IMR-90 (cell line): Measurements from ENCODE around the gene KLHL30. TPM values are rescaled to one million over a fixed set of nuclear protein-coding genes. Genes with fewer than 3 reads are reported as not detected.

Experiments
- ATAC-seq: fragments of 200-7000 bp; cut with Tn5 transposase; 2 replicates; pipeline ENCODE4 v1.9.1; 2020; ENCODE audit warnings: low read depth, mild to moderate bottlenecking, moderate library complexity
- BruUV-seq: library from RNA; stranded (reverse); fragments of 400-500 nt; replicated peaks from 2 replicates; lab custom pipeline; 2021; lab: Mats Ljungman, UMichigan
- CTCF ChIA-PET: fragments of 300-600 bp; formaldehyde crosslinking; extraction: SDS; loops from one replicate; lab custom pipeline; 2021; ENCODE audit warnings: antibody characterized with exemption; lab: Yijun Ruan, JAX
- POLR2A ChIA-PET: fragments of 300-600 bp; sonication (Branson Sonifier 250); formaldehyde crosslinking; loops from one replicate; lab custom pipeline; 2022; ENCODE audit warnings: antibody characterized with exemption; ENCODE audit not compliant: unreplicated experiment; lab: Charles Lee
- DNase-seq: peaks from one replicate; pipeline ENCODE4 v3.0.0; 2013
- H2AFZ ChIP-seq: replicated peaks from 2 replicates; pipeline ENCODE3; 2013; ENCODE audit warnings: low read length, mild to moderate bottlenecking; ENCODE audit not compliant: poor library complexity
- H2AK5ac ChIP-seq: 2 replicates; pipeline ENCODE4 v1.6.1; 2013; ENCODE audit warnings: low read depth, low read length, inconsistent platforms
- H2AK9ac ChIP-seq: replicated peaks from 2 replicates; pipeline ENCODE3; 2013; ENCODE audit warnings: mild to moderate bottlenecking, low read depth, low read length, moderate library complexity; ENCODE audit not compliant: poor library complexity
- H2BK120ac ChIP-seq: 2 replicates; pipeline ENCODE4 v1.6.1; 2013; ENCODE audit warnings: low read depth, low read length, inconsistent platforms
- H2BK15ac ChIP-seq: 3 replicates; pipeline ENCODE4 v1.6.1; 2013; ENCODE audit warnings: low read depth, low read length, inconsistent platforms
- H2BK20ac ChIP-seq: 2 replicates; pipeline ENCODE4 v1.6.1; 2013; ENCODE audit warnings: low read depth, mild to moderate bottlenecking, inconsistent platforms, low read length, moderate library complexity
- H2BK5ac ChIP-seq: 2 replicates; pipeline ENCODE4 v1.6.1; 2013; ENCODE audit warnings: mild to moderate bottlenecking, low read depth, low read length, inconsistent platforms; ENCODE audit not compliant: poor library complexity, severe bottlenecking
- H3K14ac ChIP-seq: replicated peaks from 2 replicates; pipeline ENCODE4 v1.6.1; 2013; ENCODE audit warnings: low read depth, low read length, inconsistent platforms
- H3K18ac ChIP-seq: 2 replicates; pipeline ENCODE4 v1.6.1; 2013; ENCODE audit warnings: low read depth, low read length, control low read depth
- H3K23ac ChIP-seq: 2 replicates; pipeline ENCODE4 v1.6.1; 2013; ENCODE audit warnings: low read depth, low read length, inconsistent platforms
- H3K27ac ChIP-seq: 2 replicates; pipeline ENCODE4 v1.5.1; 2013; ENCODE audit warnings: mild to moderate bottlenecking, control low read depth, low read length; ENCODE audit not compliant: insufficient read depth
- H3K27me3 ChIP-seq: 2 replicates; pipeline ENCODE4 v1.6.1; 2013; ENCODE audit warnings: low read length; ENCODE audit not compliant: control insufficient read depth, insufficient read depth
- H3K36me3 ChIP-seq: 2 replicates; pipeline ENCODE4 v1.6.1; 2013; ENCODE audit warnings: low read length, mixed read lengths; ENCODE audit not compliant: control insufficient read depth, insufficient read depth
- H3K4ac ChIP-seq: 2 replicates; pipeline ENCODE4 v1.6.1; 2013; ENCODE audit warnings: low read depth, low read length, inconsistent platforms
- H3K4me1 ChIP-seq: 2 replicates; pipeline ENCODE4 v1.6.1; 2013; ENCODE audit warnings: low read length, mixed read lengths; ENCODE audit not compliant: control insufficient read depth, insufficient read depth
- H3K4me2 ChIP-seq: 2 replicates; pipeline ENCODE4 v1.6.1; 2013; ENCODE audit warnings: low read depth, mild to moderate bottlenecking, control low read depth, low read length, moderate library complexity
- H3K4me3 ChIP-seq: 2 replicates; pipeline ENCODE4 v1.5.1; 2013; ENCODE audit warnings: low read depth, mild to moderate bottlenecking, control low read depth, low read length, moderate library complexity; ENCODE audit not compliant: insufficient read depth
- H3K56ac ChIP-seq: 2 replicates; pipeline ENCODE4 v1.6.1; 2013; ENCODE audit warnings: low read length, inconsistent platforms; ENCODE audit not compliant: insufficient read depth; ENCODE audit errors: extremely low read depth
- H3K79me1 ChIP-seq, 2 experiments: 2 replicates each; pipeline ENCODE4 v1.6.1; 2013; ENCODE audit warnings: low read length in 2 of 2, inconsistent platforms in 1 of 2, low read depth in 1 of 2
- H3K9ac ChIP-seq: 2 replicates; pipeline ENCODE4 v1.6.1; 2013; ENCODE audit warnings: low read depth, low read length, control low read depth
- H3K9me1 ChIP-seq: 2 replicates; pipeline ENCODE4 v1.6.1; 2013; ENCODE audit warnings: low read length, inconsistent platforms; ENCODE audit not compliant: insufficient read depth
- H3K9me3 ChIP-seq: 2 replicates; pipeline ENCODE4 v1.6.1; 2013; ENCODE audit warnings: low read length; ENCODE audit not compliant: control insufficient read depth, insufficient read depth
- H4K20me1 ChIP-seq: 2 replicates; pipeline ENCODE4 v1.6.1; 2013; ENCODE audit warnings: low read length, inconsistent platforms; ENCODE audit not compliant: insufficient read depth
- H4K5ac ChIP-seq: 2 replicates; pipeline ENCODE4 v1.6.1; 2013; ENCODE audit warnings: mild to moderate bottlenecking, low read depth, low read length, control low read depth
- H4K8ac ChIP-seq, 2 experiments: 2 replicates each; pipeline ENCODE4 v1.6.1; 2013; ENCODE audit warnings: low read depth in 2 of 2, low read length in 2 of 2, control low read depth in 1 of 2, inconsistent platforms in 1 of 2
- H4K91ac ChIP-seq: 2 replicates; pipeline ENCODE4 v1.6.1; 2013; ENCODE audit warnings: low read depth, low read length, inconsistent platforms; ENCODE audit not compliant: insufficient read depth
- BHLHE40 ChIP-seq: fragments of 150-350 bp; IDR thresholded peaks from 2 replicates; pipeline ENCODE4 v1.6.1; 2016; ENCODE audit warnings: mild to moderate bottlenecking, low read depth, low read length
- CEBPB ChIP-seq: IDR thresholded peaks from 2 replicates; pipeline ENCODE4 v1.6.1; 2012; ENCODE audit warnings: low read depth, low read length, improper control_type of control experiment
- CTCF ChIP-seq: conservative IDR thresholded peaks from 2 replicates; pipeline ENCODE4 v1.5.1; 2012; ENCODE audit warnings: mild to moderate bottlenecking, low read depth, low read length, improper control_type of control experiment
- ELK1 ChIP-seq: fragments of 150-350 bp; IDR thresholded peaks from 2 replicates; pipeline ENCODE4 v1.6.1; 2016; ENCODE audit warnings: low read depth, mild to moderate bottlenecking, low read length, moderate library complexity, borderline replicate concordance
- FOS ChIP-seq: fragments of 150-350 bp; IDR thresholded peaks from 2 replicates; pipeline ENCODE4 v1.6.1; 2016; ENCODE audit warnings: low read depth, low read length
- MAFK ChIP-seq: IDR thresholded peaks from 2 replicates; pipeline ENCODE4 v1.6.1; 2012; ENCODE audit warnings: low read depth, low read length, improper control_type of control experiment
- RAD21 ChIP-seq: IDR thresholded peaks from 2 replicates; pipeline ENCODE4 v1.6.1; 2012; ENCODE audit warnings: low read length, improper control_type of control experiment
- RFX5 ChIP-seq: IDR thresholded peaks from 2 replicates; pipeline ENCODE4 v1.8.0; 2012; ENCODE audit warnings: low read depth, mild to moderate bottlenecking, low read length, moderate library complexity
- USF2 ChIP-seq: fragments of 150-350 bp; IDR thresholded peaks from 2 replicates; pipeline ENCODE4 v1.6.1; 2017; ENCODE audit warnings: mild to moderate bottlenecking, antibody characterized with exemption, low read length, low read depth
- WGBS, 2 experiments: methylation state at CpG; one replicate each; pipeline versions ENCODE4 v1.1.5 to v1.1.7; 2013; ENCODE audit warnings: missing lambda C conversion rate in 2 of 2; ENCODE audit not compliant: insufficient read length in 1 of 2; ENCODE audit errors: extremely low coverage in 2 of 2; 5-methylcytosine and 5-hydroxymethylcytosine counted together
- dilution Hi-C: fragments of 300-500 bp; cut with HindIII; formaldehyde crosslinking; loops from one replicate; pipeline ENCODE4 v1.14.3; 2018; ENCODE audit warnings: low sequenced_read_pairs; ENCODE audit not compliant: unreplicated experiment
- in situ Hi-C: fragments of 300-500 bp; cut with MboI; formaldehyde crosslinking; loops from 3 replicates; pipeline ENCODE4 v1.14.3; 2019; ENCODE audit warnings: low sequenced_read_pairs, inconsistent platforms, mixed read lengths
- intact Hi-C: fragments of 100-400 bp; cut with micrococcal nuclease; formaldehyde crosslinking; loops from 2 replicates; pipeline ENCODE4 v1.10.0; 2022
- polyA plus RNA-seq, 3 experiments: library from polyadenylated mRNA; depleted of rRNA; stranded (reverse); fragments of >200 nt; gene quantifications; 2 replicates each; pipeline ENCODE4 v1.2.3, GENCODE V29; 2012; ENCODE audit warnings: low replicate concordance in 1 of 3
- total RNA-seq: library from RNA; depleted of rRNA; stranded (reverse); fragments of >200 nt; gene quantifications from 2 replicates; pipeline ENCODE4 v1.2.3, GENCODE V29; 2012

The KLHL30 gene
- total and polyA plus RNA-seq, 2 of the 4 experiments (the other 2 are of a cell fraction), result under 0.01 to 0.03 TPM

GRCh38 chr2:238172439-238172838 is 34.0 kb downstream of the KLHL30 start:
- POLR2A ChIA-PET, result no interaction called here
- DNase-seq (no peak), ATAC-seq (no peak)
- Histone ChIP-seq H2AFZ (peak overlapping the region; percentile 8), H3K27ac (peak overlapping the region; percentile 38; the same call in 1 of the 2 replicates), H2BK15ac (no peak overlapping the region), H3K4ac (peak overlapping the region; percentile 58; the same call in 1 of the 2 replicates), H2BK5ac (peak overlapping the region; percentile 43), H2BK120ac (no peak overlapping the region), H4K20me1 (peaks cover 8% of the 10 kb centered on the region), H2AK9ac (no peak overlapping the region), H2BK20ac (no peak overlapping the region), H3K9me3 (no peaks in the 10 kb centered on the region), H3K27me3 (no peaks in the 10 kb centered on the region), H3K56ac (no peak overlapping the region), H3K23ac (0 out of 2 replicates have a peak overlapping the region, but pooled peaks have one; percentile 17), H3K4me1 (peaks cover 30% of the 10 kb centered on the region), H3K9me1 (peaks cover 36% of the 10 kb centered on the region), H3K36me3 (peaks cover 47% of the 10 kb centered on the region), H2AK5ac (0 out of 2 replicates have a peak overlapping the region, but pooled peaks have one; percentile 7), H3K14ac (peak overlapping the region; percentile 25; the same call in 1 of the 2 replicates), H3K79me1 (peaks cover 13 to 57% of the 10 kb centered on the region in 2 experiments; a peak in 3 of 4 replicates), H3K9ac (no peak overlapping the region), H4K8ac (no peak overlapping the region; a peak in 1 of 4 replicates), H3K18ac (no peak overlapping the region; the same call in 1 of the 2 replicates), H4K5ac (no peak overlapping the region), H3K4me3 (no peak overlapping the region), H3K4me2 (no peak overlapping the region), H4K91ac (no peak overlapping the region)
- in situ Hi-C loops (no loop called here), intact Hi-C loops (loop anchor here (10.0 kb wide), 1 partner anchor 178 kb away; no protein-coding TSS in a partner anchor), dilution Hi-C loops (no loop called here)
- TF ChIP-seq MAFK (no peak), RFX5 (no peak), ELK1 (no peak), FOS (no peak), USF2 (no peak), CTCF (no peak), BHLHE40 (no peak), CEBPB (no peak), RAD21 (no peak)
- WGBS, 2 experiments, result 100% methylated on average over 3 of the region's 14 CpGs; no CpG with 5 or more reads in 1 of the 2 experiments
- BruUV-seq, result no TSS peak
- CTCF ChIA-PET, result no interaction called here
